ENCODE data around the gene GYS2. TPM values are rescaled to one million over a fixed set of nuclear protein-coding genes. Genes with fewer than 3 reads are reported as not detected.

Gene GYS2
- total and polyA plus RNA-seq, 2 experiments from 2014 or later: not detected

DNA sequence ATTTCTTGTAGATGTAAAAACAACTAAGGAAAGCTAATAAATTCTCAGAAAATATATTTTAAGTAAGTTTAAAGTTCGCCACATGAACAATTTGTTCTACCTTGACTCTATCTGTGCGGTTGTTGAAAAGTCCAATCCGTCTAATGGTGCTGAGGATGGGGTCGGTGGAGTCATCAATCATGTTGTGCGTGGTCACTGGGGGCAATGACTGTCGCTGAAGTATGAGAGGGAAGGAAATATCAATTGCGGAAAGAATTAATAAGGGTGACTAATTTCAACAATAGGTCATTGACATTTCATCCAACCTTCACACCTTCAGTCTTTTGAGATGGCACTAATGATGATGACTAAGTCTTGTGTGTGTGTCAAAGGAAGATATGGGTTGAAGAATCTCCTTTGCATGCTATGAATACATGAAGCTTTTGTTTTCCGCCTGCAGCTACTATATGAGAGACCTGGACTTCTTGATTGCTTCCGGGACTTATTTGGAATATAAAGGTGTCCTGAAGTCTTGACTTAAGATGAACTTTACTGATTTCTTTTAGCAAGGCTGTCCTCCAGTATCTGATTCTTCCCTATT is 46.5 kb downstream of the GYS2 start:
- peaks cover 14% of the 10 kb centered on the region for H3K4me1 ChIP-seq (ENCODE audit: insufficient read depth)
- H3F3A ChIP-seq (ENCODE audit: insufficient read depth): peaks cover 20% of the 10 kb centered on the region
- H3K27ac ChIP-seq: no peak overlapping the region
- no peak overlapping the region for H3K4me3 ChIP-seq
- H3K36me3 ChIP-seq (ENCODE audit: low read depth): no peaks in the 10 kb centered on the region
- DNase-seq: no peak
- in situ Hi-C loops (cut with MboI): no loop called here
- no peak overlapping the region for H3K9ac ChIP-seq
- no peaks in the 10 kb centered on the region for H3K79me2 ChIP-seq (ENCODE audit: insufficient read depth)
- no peaks in the 10 kb centered on the region; the same call in 1 of the 2 replicates for H3K9me2 ChIP-seq (ENCODE audit: insufficient read depth)
- H3K4me2 ChIP-seq (ENCODE audit: unreplicated experiment): no peak overlapping the region
- H2AFZ ChIP-seq: no peak overlapping the region
- no peak for TF ChIP-seq EZH2phosphoT487 (IDR thresholded peaks at IDR 0.05; ENCODE audit: insufficient read depth, low read depth)
- TF ChIP-seq EZH2 (IDR thresholded peaks at IDR 0.05; ENCODE audit: insufficient read depth, poor library complexity, severe bottlenecking): no peak
- WGBS, 2 experiments (ENCODE audit: low coverage in 1 of 2, low lambda C conversion rate in 2 of 2, missing lambda C conversion rate in 2 of 2): 79 to 81% methylated on average over 9 of the region's 9 CpGs
- no peaks in the 10 kb centered on the region for H4K20me1 ChIP-seq (ENCODE audit: insufficient read depth)
- no peaks in the 10 kb centered on the region for H3K27me3 ChIP-seq (replicated peaks; ENCODE audit: insufficient read depth)
- H3K9me3 ChIP-seq (ENCODE audit: low read depth): no peaks in the 10 kb centered on the region

DNA sequence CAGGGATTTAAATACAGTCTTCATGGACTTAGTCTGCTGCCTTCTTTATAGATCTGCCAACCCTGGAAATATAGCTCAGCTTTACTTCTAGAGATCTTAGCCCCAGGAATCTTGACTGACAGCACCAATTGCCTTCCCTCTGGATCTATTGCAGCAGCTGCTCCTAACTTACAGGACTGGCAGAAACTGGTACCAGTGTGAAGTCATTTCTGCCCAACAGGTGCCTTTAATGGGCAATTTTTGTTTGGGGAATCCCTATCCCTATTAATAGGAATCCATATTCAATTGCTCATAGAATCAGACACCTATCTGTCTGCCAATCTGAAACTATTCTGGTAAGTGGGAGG is 51.3 kb downstream of the GYS2 start:
- no peaks in the 10 kb centered on the region for H3K4me1 ChIP-seq (ENCODE audit: insufficient read depth)
- H3K4me3 ChIP-seq: no peak overlapping the region
- no peak for TF ChIP-seq EZH2 (IDR thresholded peaks at IDR 0.05; ENCODE audit: insufficient read depth, poor library complexity, severe bottlenecking)
- TF ChIP-seq EZH2phosphoT487 (IDR thresholded peaks at IDR 0.05; ENCODE audit: insufficient read depth, low read depth): no peak
- H3K27me3 ChIP-seq (replicated peaks; ENCODE audit: insufficient read depth): no peaks in the 10 kb centered on the region
- H3F3A ChIP-seq (ENCODE audit: insufficient read depth): no peaks in the 10 kb centered on the region
- no peaks in the 10 kb centered on the region for H3K79me2 ChIP-seq (ENCODE audit: insufficient read depth)
- no peaks in the 10 kb centered on the region for H3K36me3 ChIP-seq (ENCODE audit: low read depth)
- H3K4me2 ChIP-seq (ENCODE audit: unreplicated experiment): no peak overlapping the region
- H3K9me2 ChIP-seq (ENCODE audit: insufficient read depth): no peaks in the 10 kb centered on the region
- H3K27ac ChIP-seq: no peak overlapping the region
- H3K9ac ChIP-seq: no peak overlapping the region
- in situ Hi-C loops (cut with MboI): no loop called here
- H2AFZ ChIP-seq: no peak overlapping the region
- H3K9me3 ChIP-seq (ENCODE audit: low read depth): no peaks in the 10 kb centered on the region
- no peak for DNase-seq
- H4K20me1 ChIP-seq (ENCODE audit: insufficient read depth): no peaks in the 10 kb centered on the region

DNA sequence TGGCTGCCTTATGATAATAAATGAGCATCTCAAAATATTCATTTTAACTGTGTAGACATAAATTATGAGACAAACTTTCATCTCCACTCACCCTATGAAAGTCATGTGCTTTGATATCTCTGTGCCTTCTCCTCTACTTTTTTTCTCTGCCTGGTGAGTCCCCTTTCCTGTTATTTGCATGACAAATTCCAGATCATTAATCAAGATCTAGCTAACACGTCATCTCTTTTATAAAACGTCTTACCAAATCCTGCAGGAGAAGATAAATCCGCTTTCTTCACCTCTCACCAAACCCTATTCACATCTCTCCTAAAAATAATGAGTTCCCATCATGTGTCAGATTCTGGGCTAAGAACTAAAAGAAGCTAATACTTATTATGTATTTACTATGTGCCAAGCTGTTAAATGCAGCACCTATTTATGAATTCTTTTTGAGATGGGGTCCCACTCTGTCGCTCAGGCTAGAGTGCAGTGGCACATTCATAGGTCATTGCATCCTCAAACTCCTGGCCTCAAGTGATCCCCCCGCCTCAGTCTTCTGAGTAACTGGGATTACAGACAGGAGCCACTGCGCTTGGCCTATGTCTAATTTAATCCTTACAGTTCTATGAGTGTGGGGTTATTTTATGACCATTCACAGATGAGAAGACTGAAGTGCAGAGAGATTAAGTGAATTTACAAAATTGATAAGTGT is 51.9 kb downstream of the GYS2 start:
- Histone ChIP-seq H3F3A (ENCODE audit: insufficient read depth) (no peaks in the 10 kb centered on the region), H3K36me3 (ENCODE audit: low read depth) (no peaks in the 10 kb centered on the region), H3K4me3 (no peak overlapping the region), H3K27me3 (replicated peaks; ENCODE audit: insufficient read depth) (no peaks in the 10 kb centered on the region), H3K9me2 (ENCODE audit: insufficient read depth) (no peaks in the 10 kb centered on the region), H3K9ac (no peak overlapping the region), H3K4me2 (ENCODE audit: unreplicated experiment) (no peak overlapping the region), H2AFZ (no peak overlapping the region), H3K4me1 (ENCODE audit: insufficient read depth) (no peaks in the 10 kb centered on the region), H3K9me3 (ENCODE audit: low read depth) (no peaks in the 10 kb centered on the region), H3K79me2 (ENCODE audit: insufficient read depth) (no peaks in the 10 kb centered on the region), H4K20me1 (ENCODE audit: insufficient read depth) (no peaks in the 10 kb centered on the region), H3K27ac (no peak overlapping the region)
- in situ Hi-C loops (cut with MboI): no loop called here
- DNase-seq: no peak
- 61 to 63% methylated on average over 6 of the region's 6 CpGs for WGBS, 2 experiments (ENCODE audit: low coverage in 1 of 2, low lambda C conversion rate in 2 of 2, missing lambda C conversion rate in 2 of 2)
- TF ChIP-seq EZH2 (IDR thresholded peaks at IDR 0.05; ENCODE audit: insufficient read depth, poor library complexity, severe bottlenecking): no peak
- TF ChIP-seq EZH2phosphoT487 (IDR thresholded peaks at IDR 0.05; ENCODE audit: insufficient read depth, low read depth): no peak

DNA sequence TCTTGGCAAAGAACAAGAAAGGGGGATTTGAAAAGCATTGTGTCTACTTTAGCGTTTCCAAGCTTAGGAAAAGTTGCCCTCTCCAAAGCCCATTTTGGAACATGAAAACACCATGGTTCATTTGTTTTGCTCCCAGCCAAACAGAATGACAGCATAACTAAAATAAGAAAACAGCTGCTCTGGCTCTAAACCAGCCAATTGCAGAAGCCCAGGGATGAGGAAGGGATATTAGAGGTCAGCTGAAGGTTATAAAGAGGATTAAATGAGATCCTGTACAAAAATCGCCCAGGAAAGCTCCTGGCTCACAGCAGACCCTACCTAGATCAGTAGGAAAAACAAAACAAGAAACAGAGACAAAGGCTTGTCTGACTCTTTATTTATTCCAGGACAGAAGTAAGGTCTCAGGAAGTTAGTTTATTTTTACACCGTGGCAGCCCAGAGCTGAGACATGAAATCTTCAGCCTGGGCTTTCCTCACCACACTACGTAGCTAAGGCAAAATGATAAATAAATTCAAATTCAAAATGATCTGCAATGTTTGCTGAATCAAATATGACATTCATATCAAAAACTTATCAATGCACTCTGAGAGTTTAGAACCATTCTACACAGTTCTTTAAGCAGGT is 52.7 kb downstream of the GYS2 start:
- DNase-seq: no peak

More for the DNA sequence above, 52.7 kb downstream of the GYS2 start:
- in situ Hi-C loops (cut with MboI): no loop called here
- Histone ChIP-seq H3K36me3 (ENCODE audit: low read depth) (no peaks in the 10 kb centered on the region), H3K9me2 (ENCODE audit: insufficient read depth) (no peaks in the 10 kb centered on the region), H3K9me3 (ENCODE audit: low read depth) (no peaks in the 10 kb centered on the region), H3K9ac (no peak overlapping the region), H3K79me2 (ENCODE audit: insufficient read depth) (no peaks in the 10 kb centered on the region), H3K4me1 (ENCODE audit: insufficient read depth) (no peaks in the 10 kb centered on the region), H4K20me1 (ENCODE audit: insufficient read depth) (no peaks in the 10 kb centered on the region), H3F3A (ENCODE audit: insufficient read depth) (no peaks in the 10 kb centered on the region), H3K4me2 (ENCODE audit: unreplicated experiment) (no peak overlapping the region), H3K4me3 (no peak overlapping the region), H2AFZ (0 out of 2 replicates have a peak overlapping the region, but pooled peaks have one; percentile 12), H3K27me3 (replicated peaks; ENCODE audit: insufficient read depth) (no peaks in the 10 kb centered on the region), H3K27ac (no peak overlapping the region)
- TF ChIP-seq EZH2 (IDR thresholded peaks at IDR 0.05; ENCODE audit: insufficient read depth, poor library complexity, severe bottlenecking) (no peak), EZH2phosphoT487 (IDR thresholded peaks at IDR 0.05; ENCODE audit: insufficient read depth, low read depth) (no peak)
- whole genome bisulfite sequencing, 2 experiments (ENCODE audit: low coverage in 1 of 2, low lambda C conversion rate in 2 of 2, missing lambda C conversion rate in 2 of 2): 23 to 34% methylated on average over 4 of the region's 4 CpGs

All from GM23248 (cell line).